Gastrocnemius medialis (tissue), 4 donors: Measurements from ENCODE around the gene METTL22. TPM values are rescaled to one million over a fixed set of nuclear protein-coding genes. Genes with fewer than 3 reads are reported as not detected.

ENCODE experiments used
- ATAC-seq, 2 donors: fragments of 150-250 bp; one replicate each; pipeline ENCODE4 v1.9.1; 2016
- DNase-seq, 2 donors: peaks; one replicate each; pipeline ENCODE4 v3.0.0-alpha.2; 2019
- H3K27ac ChIP-seq, 4 donors: fragments of 200-600 bp; sonication (generic); 1 replicate in 1 of 4; 2 replicates in 3 of 4; pipeline ENCODE4 v1.5.1; 2016 to 2018; ENCODE audit warnings: mild to moderate bottlenecking in 2 of 4, moderate library complexity in 1 of 4
- H3K27me3 ChIP-seq, 3 donors: fragments of 200-600 bp; sonication (generic) in 2 of 3; 1 replicate in 1 of 3; 2 replicates in 2 of 3; pipeline versions ENCODE4 v1.5.1 to v1.6.0; 2016 to 2019; ENCODE audit warnings: mild to moderate bottlenecking in 1 of 3, moderate library complexity in 1 of 3
- H3K36me3 ChIP-seq, 2 donors: fragments of 200-600 bp; sonication (generic) in 1 of 2; one replicate each; pipeline ENCODE4 v1.5.1; 2017 to 2018
- H3K4me1 ChIP-seq, 2 donors: fragments of 200-600 bp; sonication (generic) in 1 of 2; one replicate each; pipeline ENCODE4 v1.5.1; 2016 to 2017; ENCODE audit warnings: mild to moderate bottlenecking in 2 of 2
- H3K4me3 ChIP-seq, 4 donors: fragments of 200-600 bp; sonication (generic) in 3 of 4; 1 replicate in 1 of 4; 2 replicates in 3 of 4; pipeline ENCODE4 v1.5.1; 2016 to 2019; ENCODE audit warnings: mild to moderate bottlenecking in 2 of 4
- H3K9me3 ChIP-seq, 3 donors: fragments of 200-600 bp; sonication (generic) in 2 of 3; 1 replicate in 1 of 3; 2 replicates in 2 of 3; pipeline ENCODE4 v1.5.1; 2016 to 2019
- POLR2A ChIP-seq, 2 donors: fragments of 450-650 bp; IDR thresholded peaks; one replicate each; pipeline ENCODE4 v1.6.1; 2017; ENCODE audit warnings: antibody characterized with exemption in 2 of 2, mild to moderate bottlenecking in 2 of 2, moderate library complexity in 2 of 2
- in situ Hi-C, 4 donors: fragments of 200-750 bp; cut with MboI; loops; one replicate each; pipeline versions ENCODE4 v1.15.0 to v1.8.0; 2017; ENCODE audit warnings: low sequenced_read_pairs in 4 of 4
- intact Hi-C: fragments of 100-400 bp; cut with DNase I; formaldehyde crosslinking; loops from one replicate; pipeline ENCODE4 v1.15.1; 2023; ENCODE audit warnings: low total_unique reads
- total RNA-seq, 4 donors: library from RNA; depleted of rRNA; stranded (reverse); fragments of >200 nt; gene quantifications; one replicate each; pipeline versions ENCODE4 v1.1.0 to v1.2.3, GENCODE V29; 2016
- TF ChIP-seq, protein P1 (sequence below), 5 experiments: fragments of 450-650 bp in 3 of 5; fragments of 200-600 bp in 2 of 5; sonication (generic) in 2 of 5; IDR thresholded peaks in 4 of 5; conservative IDR thresholded peaks in 1 of 5; 1 replicate in 4 of 5; 2 replicates in 1 of 5; pipeline ENCODE4 v1.5.1; 2016 to 2019; ENCODE audit warnings: antibody characterized with exemption in 5 of 5, mild to moderate bottlenecking in 3 of 5, moderate library complexity in 3 of 5

Gene METTL22
- total RNA-seq, 4 donors from 2014 or later: 28.8 to 71.5 (median 51.5) TPM

DNA sequence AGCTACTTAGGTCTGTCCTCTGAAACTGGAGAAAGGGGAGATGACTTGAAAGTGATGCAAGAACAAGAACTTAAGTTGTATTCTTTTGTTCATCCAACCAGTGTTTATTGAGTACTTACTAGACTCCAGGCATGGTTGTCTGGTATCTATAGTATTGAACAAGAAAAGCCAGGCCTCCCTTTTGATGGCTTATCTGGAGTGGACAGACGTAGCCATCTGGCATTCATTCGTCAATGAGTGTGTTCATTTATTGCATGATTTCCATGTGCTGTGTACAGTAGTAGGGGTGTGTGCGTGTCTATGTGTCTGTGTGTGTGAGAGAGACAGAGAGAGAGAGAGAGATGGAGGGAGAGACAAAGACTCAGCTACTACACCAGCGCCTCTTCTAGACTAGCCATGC, 62.1 kb downstream of the METTL22 start:
- no peak for ATAC-seq
- H3K4me1 ChIP-seq: peaks cover 0 to 7% of the 10 kb centered on the region in 2 donors
- H3K27me3 ChIP-seq: no peaks in the 10 kb centered on the region
- intact Hi-C loops (no loop called here), in situ Hi-C loops (no loop called here)
- no peak for DNase-seq
- TF ChIP-seq, protein P1, sequence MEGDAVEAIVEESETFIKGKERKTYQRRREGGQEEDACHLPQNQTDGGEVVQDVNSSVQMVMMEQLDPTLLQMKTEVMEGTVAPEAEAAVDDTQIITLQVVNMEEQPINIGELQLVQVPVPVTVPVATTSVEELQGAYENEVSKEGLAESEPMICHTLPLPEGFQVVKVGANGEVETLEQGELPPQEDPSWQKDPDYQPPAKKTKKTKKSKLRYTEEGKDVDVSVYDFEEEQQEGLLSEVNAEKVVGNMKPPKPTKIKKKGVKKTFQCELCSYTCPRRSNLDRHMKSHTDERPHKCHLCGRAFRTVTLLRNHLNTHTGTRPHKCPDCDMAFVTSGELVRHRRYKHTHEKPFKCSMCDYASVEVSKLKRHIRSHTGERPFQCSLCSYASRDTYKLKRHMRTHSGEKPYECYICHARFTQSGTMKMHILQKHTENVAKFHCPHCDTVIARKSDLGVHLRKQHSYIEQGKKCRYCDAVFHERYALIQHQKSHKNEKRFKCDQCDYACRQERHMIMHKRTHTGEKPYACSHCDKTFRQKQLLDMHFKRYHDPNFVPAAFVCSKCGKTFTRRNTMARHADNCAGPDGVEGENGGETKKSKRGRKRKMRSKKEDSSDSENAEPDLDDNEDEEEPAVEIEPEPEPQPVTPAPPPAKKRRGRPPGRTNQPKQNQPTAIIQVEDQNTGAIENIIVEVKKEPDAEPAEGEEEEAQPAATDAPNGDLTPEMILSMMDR (IDR thresholded peaks at IDR 0.05 in 4 of 5, conservative IDR thresholded peaks at IDR 0.05 in 1 of 5): no peak
- H3K36me3 ChIP-seq: no peaks in the 10 kb centered on the region
- H3K9me3 ChIP-seq: no peaks in the 10 kb centered on the region
- H3K27ac ChIP-seq: no peak overlapping the region
- H3K4me3 ChIP-seq: no peak overlapping the region

GRCh38 chr16:8685617-8686016, 64.1 kb downstream of the METTL22 start:
- Histone ChIP-seq H3K9me3 (peaks cover 0 to 8% (median 7%) of the 10 kb centered on the region in 3 donors), H3K4me3 (no peak overlapping the region), H3K27me3 (no peaks in the 10 kb centered on the region), H3K36me3 (no peaks in the 10 kb centered on the region), H3K4me1 (peaks cover 0 to 7% of the 10 kb centered on the region in 2 donors), H3K27ac (no peak overlapping the region)
- intact Hi-C loops (no loop called here), in situ Hi-C loops (no loop called here)
- TF ChIP-seq, protein P1 (IDR thresholded peaks at IDR 0.05 in 4 of 5, conservative IDR thresholded peaks at IDR 0.05 in 1 of 5): no peak
- TF ChIP-seq POLR2A (IDR thresholded peaks at IDR 0.05): no peak
- ATAC-seq (no peak), DNase-seq (no peak)

DNA sequence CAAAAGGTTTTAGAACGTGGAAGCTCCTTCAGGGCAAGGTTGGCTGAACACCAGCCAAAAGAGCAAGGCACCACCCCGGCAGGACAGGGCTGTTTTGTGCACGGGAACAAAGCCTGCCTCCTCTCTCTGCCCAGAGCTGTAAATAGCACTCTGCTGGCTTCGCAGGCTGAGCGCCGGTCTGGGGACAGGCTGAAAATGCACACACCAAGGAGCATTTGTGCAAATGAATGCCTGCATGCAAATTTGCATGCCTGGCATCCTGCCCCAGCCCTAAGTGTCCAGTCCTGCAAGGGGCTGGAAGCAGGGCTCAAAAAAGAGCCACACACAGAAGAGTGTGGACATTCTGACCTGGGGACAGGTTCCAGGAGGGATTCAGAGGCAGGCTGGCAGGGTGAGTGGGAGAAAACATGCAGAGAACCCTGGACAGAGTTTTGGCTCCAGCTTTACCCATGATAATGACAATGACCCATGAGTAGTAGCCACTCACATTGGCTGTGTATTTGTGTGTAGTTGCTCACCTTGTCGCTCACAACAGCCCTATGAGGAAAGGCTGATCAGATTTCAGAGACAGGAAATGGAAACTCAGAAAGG, 64.6 kb downstream of the METTL22 start:
- no peak overlapping the region for H3K4me3 ChIP-seq
- in situ Hi-C loops (no loop called here), intact Hi-C loops (no loop called here)
- peaks cover 0 to 8% (median 7%) of the 10 kb centered on the region in 3 donors for H3K9me3 ChIP-seq
- DNase-seq (no peak), ATAC-seq (no peak)
- no peak overlapping the region for H3K27ac ChIP-seq
- no peaks in the 10 kb centered on the region for H3K27me3 ChIP-seq
- no peak for TF ChIP-seq POLR2A (IDR thresholded peaks at IDR 0.05)
- TF ChIP-seq, protein P1 (IDR thresholded peaks at IDR 0.05 in 4 of 5, conservative IDR thresholded peaks at IDR 0.05 in 1 of 5): no peak
- peaks cover 0 to 7% of the 10 kb centered on the region in 2 donors for H3K4me1 ChIP-seq
- no peaks in the 10 kb centered on the region for H3K36me3 ChIP-seq

GRCh38 chr16:8686879-8687278, 65.4 kb downstream of the METTL22 start:
- no peak overlapping the region for H3K27ac ChIP-seq
- H3K4me3 ChIP-seq: no peak overlapping the region
- intact Hi-C loops (no loop called here), in situ Hi-C loops (no loop called here)
- H3K27me3 ChIP-seq: no peaks in the 10 kb centered on the region
- TF ChIP-seq POLR2A (IDR thresholded peaks at IDR 0.05): no peak
- TF ChIP-seq, protein P1 (IDR thresholded peaks at IDR 0.05 in 4 of 5, conservative IDR thresholded peaks at IDR 0.05 in 1 of 5): no peak
- DNase-seq: no peak
- no peaks in the 10 kb centered on the region for H3K36me3 ChIP-seq
- ATAC-seq: no peak
- H3K9me3 ChIP-seq: peaks cover 0 to 8% (median 7%) of the 10 kb centered on the region in 3 donors
- peaks cover 0 to 7% of the 10 kb centered on the region in 2 donors for H3K4me1 ChIP-seq

DNA sequence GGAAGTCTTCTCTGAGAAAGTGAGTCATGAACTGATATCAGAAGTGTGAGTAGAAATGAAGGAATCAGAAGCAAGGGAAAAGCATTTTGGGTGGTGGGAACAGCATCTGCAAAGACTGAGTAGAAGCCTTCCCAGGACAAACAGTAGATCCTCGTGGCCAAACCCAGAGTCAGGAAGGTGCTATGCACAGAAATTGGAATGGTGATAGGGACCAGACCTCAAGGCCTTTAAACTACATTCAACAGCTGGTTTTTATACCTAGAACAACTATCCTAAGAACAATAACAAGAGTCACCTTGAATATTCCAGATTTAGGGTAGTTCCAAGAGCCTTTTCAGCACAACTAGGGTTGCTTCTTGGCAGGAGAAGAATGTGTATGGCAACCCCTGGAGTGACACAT, 68.2 kb downstream of the METTL22 start:
- in situ Hi-C loops: no loop called here
- peaks cover 0 to 7% of the 10 kb centered on the region in 2 donors for H3K4me1 ChIP-seq
- no peak for DNase-seq
- TF ChIP-seq, protein P1 (IDR thresholded peaks at IDR 0.05 in 4 of 5, conservative IDR thresholded peaks at IDR 0.05 in 1 of 5): no peak
- TF ChIP-seq POLR2A (IDR thresholded peaks at IDR 0.05): no peak
- peaks cover 0 to 8% (median 7%) of the 10 kb centered on the region in 3 donors for H3K9me3 ChIP-seq
- intact Hi-C loops: no loop called here
- H3K27ac ChIP-seq: no peak overlapping the region
- no peak for ATAC-seq
- H3K27me3 ChIP-seq: no peaks in the 10 kb centered on the region
- H3K36me3 ChIP-seq: no peaks in the 10 kb centered on the region
- no peak overlapping the region for H3K4me3 ChIP-seq
